Loucy (cell line): ENCODE results near the gene TNPO3.

Source experiments
- EZH2phosphoT487 ChIP-seq: fragments of 200-600 bp; IDR thresholded peaks from 2 replicates; pipeline ENCODE4 v1.6.1; 2018; ENCODE audit warnings: antibody characterized with exemption, mild to moderate bottlenecking, moderate library complexity, borderline replicate concordance
- TF ChIP-seq, protein P1 (sequence below): fragments of 200-600 bp; sonication (generic); conservative IDR thresholded peaks from 2 replicates; pipeline ENCODE4 v1.5.1; 2014; ENCODE audit warnings: mild to moderate bottlenecking, antibody characterized with exemption, low read length

DNA sequence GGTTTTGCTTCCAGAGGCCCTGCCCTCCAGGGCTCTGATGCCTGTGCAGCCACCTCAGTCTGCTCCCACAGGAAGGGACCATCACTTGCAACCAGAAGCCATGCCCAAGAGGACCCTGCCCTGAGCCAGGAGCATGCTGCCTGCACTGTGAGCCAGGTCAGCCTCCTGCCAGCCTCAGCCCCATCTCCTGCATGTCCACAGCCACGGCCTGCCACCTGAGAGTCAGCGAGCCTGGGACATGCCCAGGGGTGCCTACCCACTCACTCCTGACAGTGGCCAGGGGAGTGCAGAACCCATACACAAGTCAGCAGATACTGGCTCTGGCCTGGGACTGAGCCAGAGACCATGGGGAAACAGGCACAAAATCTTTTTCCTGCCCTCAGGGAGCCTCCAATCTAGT lies 137.8 kb downstream of the TNPO3 start:
- TF ChIP-seq, protein P1, sequence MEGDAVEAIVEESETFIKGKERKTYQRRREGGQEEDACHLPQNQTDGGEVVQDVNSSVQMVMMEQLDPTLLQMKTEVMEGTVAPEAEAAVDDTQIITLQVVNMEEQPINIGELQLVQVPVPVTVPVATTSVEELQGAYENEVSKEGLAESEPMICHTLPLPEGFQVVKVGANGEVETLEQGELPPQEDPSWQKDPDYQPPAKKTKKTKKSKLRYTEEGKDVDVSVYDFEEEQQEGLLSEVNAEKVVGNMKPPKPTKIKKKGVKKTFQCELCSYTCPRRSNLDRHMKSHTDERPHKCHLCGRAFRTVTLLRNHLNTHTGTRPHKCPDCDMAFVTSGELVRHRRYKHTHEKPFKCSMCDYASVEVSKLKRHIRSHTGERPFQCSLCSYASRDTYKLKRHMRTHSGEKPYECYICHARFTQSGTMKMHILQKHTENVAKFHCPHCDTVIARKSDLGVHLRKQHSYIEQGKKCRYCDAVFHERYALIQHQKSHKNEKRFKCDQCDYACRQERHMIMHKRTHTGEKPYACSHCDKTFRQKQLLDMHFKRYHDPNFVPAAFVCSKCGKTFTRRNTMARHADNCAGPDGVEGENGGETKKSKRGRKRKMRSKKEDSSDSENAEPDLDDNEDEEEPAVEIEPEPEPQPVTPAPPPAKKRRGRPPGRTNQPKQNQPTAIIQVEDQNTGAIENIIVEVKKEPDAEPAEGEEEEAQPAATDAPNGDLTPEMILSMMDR, result no peak
- no peak for TF ChIP-seq EZH2phosphoT487
